B cell (primary cell): ENCODE data around the gene RSPH9. TPM values are rescaled to one million over a fixed set of nuclear protein-coding genes. Genes with fewer than 3 reads are reported as not detected.

ENCODE experiments used
- ATAC-seq: fragments of 200-7000 bp; cut with Tn5 transposase; one replicate; pipeline ENCODE4 v1.10.0; 2021; ENCODE audit warnings: low read depth, mild to moderate bottlenecking, moderate number of reproducible peaks, moderate library complexity
- CTCF ChIA-PET: fragments of 350-600 bp; sonication (Branson Sonifier 250); formaldehyde crosslinking; loops from one replicate; lab custom pipeline; 2021; ENCODE audit warnings: antibody characterized with exemption, inconsistent platforms; lab: Charles Lee
- POLR2A ChIA-PET: fragments of 350-600 bp; sonication (Branson Sonifier 250); formaldehyde crosslinking; loops from one replicate; lab custom pipeline; 2021; ENCODE audit warnings: antibody characterized with exemption; lab: Charles Lee
- DNase-seq: peaks from one replicate; pipeline ENCODE4 v3.0.0; 2013
- H2AFZ ChIP-seq: 2 replicates; pipeline ENCODE4 v1.6.1; 2012; ENCODE audit warnings: mild to moderate bottlenecking, low read depth, low read length; ENCODE audit not compliant: insufficient read depth, poor library complexity, severe bottlenecking
- H3K27ac ChIP-seq, 2 donors: 1 replicate in 1 of 2; 2 replicates in 1 of 2; pipeline ENCODE4 v1.5.1; 2012 to 2013; ENCODE audit warnings: low read length in 2 of 2, mild to moderate bottlenecking in 2 of 2, moderate library complexity in 1 of 2
- H3K27me3 ChIP-seq, 4 experiments: fragments of 200-600 bp in 1 of 4; sonication (generic) in 1 of 4; replicated peaks in 1 of 4; 1 replicate in 2 of 4; 2 replicates in 2 of 4; pipeline versions ENCODE4 v1.6.1 to v1.7.0; 2013 to 2016; ENCODE audit warnings: low read length in 3 of 4, mild to moderate bottlenecking in 2 of 4, mixed read lengths in 1 of 4, moderate library complexity in 1 of 4; ENCODE audit not compliant: insufficient read depth in 4 of 4, control insufficient read depth in 3 of 4; ENCODE audit errors: control extremely low read depth in 1 of 4
- H3K36me3 ChIP-seq, 2 experiments: replicated peaks in 1 of 2; 1 replicate in 1 of 2; 2 replicates in 1 of 2; pipeline versions ENCODE4 v1.6.1 to v1.7.1; 2013; ENCODE audit warnings: low read length in 1 of 2; ENCODE audit not compliant: insufficient read depth in 2 of 2, control insufficient read depth in 1 of 2; ENCODE audit errors: control extremely low read depth in 1 of 2, extremely low read depth in 1 of 2
- H3K4me1 ChIP-seq, 2 donors: fragments of 200-600 bp in 1 of 2; sonication (generic) in 1 of 2; 1 replicate in 1 of 2; 2 replicates in 1 of 2; pipeline versions ENCODE4 v1.5.1 to v1.6.1; 2013 to 2017; ENCODE audit warnings: low read length in 2 of 2; ENCODE audit not compliant: control insufficient read depth in 2 of 2, insufficient read depth in 2 of 2
- H3K4me2 ChIP-seq: replicated peaks from 2 replicates; pipeline ENCODE3; 2012; ENCODE audit warnings: mild to moderate bottlenecking, low read depth, low read length; ENCODE audit not compliant: poor library complexity, severe bottlenecking
- H3K4me3 ChIP-seq, 5 experiments: fragments of 200-600 bp in 1 of 5; sonication (generic) in 1 of 5; 1 replicate in 3 of 5; 2 replicates in 2 of 5; pipeline versions ENCODE4 v1.5.1 to v1.7.0; 2011 to 2016; ENCODE audit warnings: low read length in 4 of 5, mild to moderate bottlenecking in 4 of 5, low read depth in 2 of 5, control low read depth in 1 of 5, moderate library complexity in 1 of 5; ENCODE audit not compliant: insufficient read depth in 1 of 5; ENCODE audit errors: control extremely low read depth in 1 of 5, extremely low read depth in 1 of 5
- H3K79me2 ChIP-seq: fragments of 200-600 bp; sonication (generic); one replicate; pipeline ENCODE4 v1.6.0; 2016; ENCODE audit warnings: low read length; ENCODE audit not compliant: control insufficient read depth, insufficient read depth
- H3K9ac ChIP-seq: fragments of 200-600 bp; sonication (generic); 2 replicates; pipeline ENCODE4 v1.6.1; 2017; ENCODE audit warnings: mild to moderate bottlenecking, low read length, moderate library complexity
- H3K9me3 ChIP-seq, 3 donors: one replicate each; pipeline versions ENCODE4 v1.6.1 to v1.7.1; 2013; ENCODE audit warnings: low read length in 2 of 3; ENCODE audit not compliant: control insufficient read depth in 2 of 3, insufficient read depth in 1 of 3; ENCODE audit errors: control extremely low read depth in 1 of 3
- H4K20me1 ChIP-seq: 2 replicates; pipeline ENCODE4 v1.6.0; 2012; ENCODE audit warnings: mild to moderate bottlenecking, low read length; ENCODE audit not compliant: insufficient read depth, control insufficient read depth, poor library complexity, severe bottlenecking
- H3K27ac Mint-ChIP-seq: one replicate; pipeline ENCODE4 v1.8.0; 2021; ENCODE audit warnings: mixed read lengths
- H3K27me3 Mint-ChIP-seq: one replicate; pipeline ENCODE4 v1.8.0; 2021; ENCODE audit warnings: mixed read lengths
- H3K4me1 Mint-ChIP-seq: one replicate; pipeline ENCODE4 v1.8.0; 2021; ENCODE audit warnings: mixed read lengths
- H3K4me3 Mint-ChIP-seq: one replicate; pipeline ENCODE4 v1.8.0; 2021; ENCODE audit warnings: mixed read lengths
- H3K9me3 Mint-ChIP-seq: one replicate; pipeline ENCODE4 v1.8.0; 2022; ENCODE audit warnings: mixed read lengths; ENCODE audit not compliant: insufficient read depth
- EZH2 ChIP-seq: IDR thresholded peaks from 2 replicates; pipeline ENCODE4 v1.6.1; 2012; ENCODE audit warnings: borderline replicate concordance, low read depth, mild to moderate bottlenecking, moderate library complexity, low read length; ENCODE audit not compliant: insufficient read depth, poor library complexity, severe bottlenecking
- WGBS: methylation state at CpG from one replicate; pipeline ENCODE4 v1.1.5; 2013; ENCODE audit warnings: missing lambda C conversion rate; ENCODE audit not compliant: insufficient coverage; 5-methylcytosine and 5-hydroxymethylcytosine counted together
- intact Hi-C: fragments of 100-400 bp; cut with micrococcal nuclease; formaldehyde crosslinking; loops from one replicate; pipeline ENCODE4 v1.10.0; 2022
- polyA plus RNA-seq: library from polyadenylated mRNA; depleted of rRNA; stranded (reverse); fragments of >200 nt; gene quantifications from 2 replicates; pipeline ENCODE4 v1.2.3, GENCODE V29; 2012
- total RNA-seq, 2 donors: library from RNA; stranded (reverse); fragments of 120-200 nt in 1 of 2; gene quantifications; 1 replicate in 1 of 2; 2 replicates in 1 of 2; pipeline versions ENCODE4 v1.2.3 to v1.2.4, GENCODE V29; 2013 to 2022
- TF ChIP-seq, protein P1 (sequence below): fragments of 200-600 bp; IDR thresholded peaks from one replicate; pipeline ENCODE4 v1.8.0; 2022; ENCODE audit warnings: antibody characterized with exemption, mild to moderate bottlenecking

RSPH9 gene
- total and polyA plus RNA-seq, 2 donors (not counting 1 experiment from before 2014, with no cell fraction given) = 0.04 TPM; not detected in 1

- Histone ChIP-seq H3K79me2 (peaks cover 59% of the 10 kb centered on the region), H4K20me1 (peaks cover 19% of the 10 kb centered on the region), H3K9me3 (no peaks in the 10 kb centered on the region), H3K27me3 (no peaks in the 10 kb centered on the region), H2AFZ (peak overlapping the region; percentile 97), H3K4me1 (peaks cover 12 to 37% of the 10 kb centered on the region in 2 donors), H3K4me3 (peak overlapping the region; percentile 79 to 98 (median 94)), H3K36me3 (peaks cover 5 to 16% of the 10 kb centered on the region in 2 experiments), H3K4me2 (peak overlapping the region; percentile 86), H3K27ac (peak overlapping the region; percentile 84 to 88), H3K9ac (peak overlapping the region; percentile 92)
- no peak for TF ChIP-seq EZH2
- TF ChIP-seq, protein P1, sequence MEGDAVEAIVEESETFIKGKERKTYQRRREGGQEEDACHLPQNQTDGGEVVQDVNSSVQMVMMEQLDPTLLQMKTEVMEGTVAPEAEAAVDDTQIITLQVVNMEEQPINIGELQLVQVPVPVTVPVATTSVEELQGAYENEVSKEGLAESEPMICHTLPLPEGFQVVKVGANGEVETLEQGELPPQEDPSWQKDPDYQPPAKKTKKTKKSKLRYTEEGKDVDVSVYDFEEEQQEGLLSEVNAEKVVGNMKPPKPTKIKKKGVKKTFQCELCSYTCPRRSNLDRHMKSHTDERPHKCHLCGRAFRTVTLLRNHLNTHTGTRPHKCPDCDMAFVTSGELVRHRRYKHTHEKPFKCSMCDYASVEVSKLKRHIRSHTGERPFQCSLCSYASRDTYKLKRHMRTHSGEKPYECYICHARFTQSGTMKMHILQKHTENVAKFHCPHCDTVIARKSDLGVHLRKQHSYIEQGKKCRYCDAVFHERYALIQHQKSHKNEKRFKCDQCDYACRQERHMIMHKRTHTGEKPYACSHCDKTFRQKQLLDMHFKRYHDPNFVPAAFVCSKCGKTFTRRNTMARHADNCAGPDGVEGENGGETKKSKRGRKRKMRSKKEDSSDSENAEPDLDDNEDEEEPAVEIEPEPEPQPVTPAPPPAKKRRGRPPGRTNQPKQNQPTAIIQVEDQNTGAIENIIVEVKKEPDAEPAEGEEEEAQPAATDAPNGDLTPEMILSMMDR = no peak
- POLR2A ChIA-PET = no interaction called here
- Mint-ChIP-seq H3K4me3 (peak overlapping the region; percentile 99), H3K27ac (peak overlapping the region; percentile 98), H3K27me3 (no peaks in the 10 kb centered on the region), H3K9me3 (no peaks in the 10 kb centered on the region), H3K4me1 (peaks cover 38% of the 10 kb centered on the region)
- ATAC-seq (no peak), DNase-seq (no peak)
- CTCF ChIA-PET = interaction anchor here (1.2 to 1.8 kb wide), 5 partner anchors 11 to 443 kb away, joined by 3 to 8 read pairs (median 4); no protein-coding TSS in a partner anchor
- intact Hi-C loops = no loop called here
- 23% methylated on average over 5 of the region's 7 CpGs for WGBS
Observed at GRCh38 chr6:43636308-43636659, 8.6 kb upstream of the RSPH9 start.

GRCh38 chr6:43639984-43640800, 4.6 kb upstream of the RSPH9 start:
- peaks cover 41% of the 10 kb centered on the region for H3K4me1 Mint-ChIP-seq
- ATAC-seq (no peak), DNase-seq (no peak)
- Histone ChIP-seq H3K27ac (no peak overlapping the region), H2AFZ (no peak overlapping the region), H3K9ac (no peak overlapping the region), H3K9me3 (no peaks in the 10 kb centered on the region), H3K4me2 (no peak overlapping the region), H3K4me3 (no peak overlapping the region), H3K27me3 (no peaks in the 10 kb centered on the region), H4K20me1 (peaks cover 24% of the 10 kb centered on the region), H3K79me2 (peaks cover 64% of the 10 kb centered on the region), H3K4me1 (peaks cover 9 to 37% of the 10 kb centered on the region in 2 donors), H3K36me3 (peaks cover 6 to 29% of the 10 kb centered on the region in 2 experiments)
- no peaks in the 10 kb centered on the region for H3K9me3 Mint-ChIP-seq
- no peaks in the 10 kb centered on the region for H3K27me3 Mint-ChIP-seq
- 99% methylated on average over 19 of the region's 21 CpGs for WGBS
- ChIA-PET CTCF (interaction anchor here (0.6 kb wide), 1 partner anchor 27 kb away, joined by 3 read pairs; no protein-coding TSS in a partner anchor), POLR2A (no interaction called here)
- intact Hi-C loops = no loop called here
- no peak overlapping the region for H3K27ac Mint-ChIP-seq
- no peak overlapping the region for H3K4me3 Mint-ChIP-seq
- no peak for TF ChIP-seq EZH2
- TF ChIP-seq, protein P1 = no peak
